GM19025 (cell line): ENCODE data around the gene ZNF674.
A peak's percentile ranks its signal among the peaks of the same experiment; 100 is the strongest.
"Not testable (repeated sequence)": the region's sequence is repeated elsewhere in the genome, so short reads cannot be mapped to it uniquely, and the experiment has no call there.

Source experiments
- ATAC-seq: cut with Tn5 transposase; IDR thresholded peaks from one replicate; pipeline ENCODE4 v1.9.1; 2021; ENCODE audit warnings: mild to moderate bottlenecking, low read depth, moderate library complexity; ENCODE audit not compliant: unreplicated experiment

Gene ZNF674

GRCh38 chrX:46485897-46486296 is 59.3 kb downstream of the ZNF674 start:
- no peak for ATAC-seq

- ATAC-seq = not testable (repeated sequence)
Measured at GRCh38 chrX:46478634-46479033, 66.6 kb downstream of the ZNF674 start.

- ATAC-seq = no peak
Measured at GRCh38 chrX:46477435-46477834, 67.8 kb downstream of the ZNF674 start.

- no peak for ATAC-seq
Measured at GRCh38 chrX:46465203-46465602, 80.0 kb downstream of the ZNF674 start.

- no peak for ATAC-seq
Measured at GRCh38 chrX:46463682-46464081, 81.5 kb downstream of the ZNF674 start.

GRCh38 chrX:46461660-46462191 is 83.5 kb downstream of the ZNF674 start:
- ATAC-seq = peak; percentile 87

GRCh38 chrX:46460801-46461659 is 84.2 kb downstream of the ZNF674 start:
- peak; percentile 7 for ATAC-seq

- ATAC-seq = no peak
Measured at GRCh38 chrX:46459603-46460002, 85.6 kb downstream of the ZNF674 start.

- no peak for ATAC-seq
Measured at GRCh38 chrX:46456125-46456922, 88.9 kb downstream of the ZNF674 start.
